Neutrophil (primary cell): ENCODE results near the gene TMEFF2.
"Not testable (repeated sequence)": the region's sequence is repeated elsewhere in the genome, so short reads cannot be mapped to it uniquely, and the experiment has no call there.

ENCODE experiments used
- H3K27ac ChIP-seq: fragments of 200-600 bp; sonication (generic); 2 replicates; pipeline ENCODE4 v1.5.1; 2016; ENCODE audit warnings: mild to moderate bottlenecking, moderate library complexity
- H3K27me3 ChIP-seq: fragments of 200-600 bp; sonication (generic); 2 replicates; pipeline ENCODE4 v1.6.0; 2016; ENCODE audit warnings: mild to moderate bottlenecking
- H3K36me3 ChIP-seq: fragments of 200-600 bp; sonication (generic); 2 replicates; pipeline ENCODE4 v1.5.1; 2017
- H3K4me1 ChIP-seq, 2 experiments: fragments of 200-600 bp in 1 of 2; sonication (generic) in 1 of 2; 1 replicate in 1 of 2; 2 replicates in 1 of 2; pipeline versions ENCODE4 v1.5.1 to v1.6.1; 2013 to 2016; ENCODE audit warnings: low read depth in 1 of 2, low read length in 1 of 2, mild to moderate bottlenecking in 1 of 2, moderate library complexity in 1 of 2; ENCODE audit not compliant: control insufficient read depth in 1 of 2, insufficient read depth in 1 of 2
- H3K4me3 ChIP-seq, 2 experiments: fragments of 200-600 bp in 1 of 2; sonication (generic) in 1 of 2; 1 replicate in 1 of 2; 2 replicates in 1 of 2; pipeline ENCODE4 v1.5.1; 2013 to 2016; ENCODE audit warnings: low read depth in 1 of 2, low read length in 1 of 2, mild to moderate bottlenecking in 1 of 2, moderate library complexity in 1 of 2
- H3K9me3 ChIP-seq: fragments of 200-600 bp; sonication (generic); 2 replicates; pipeline ENCODE4 v1.5.1; 2016
- TF ChIP-seq, protein P1 (sequence below): fragments of 200-600 bp; sonication (generic); IDR thresholded peaks from 2 replicates; pipeline ENCODE4 v1.5.1; 2016; ENCODE audit warnings: antibody characterized with exemption

The TMEFF2 gene

DNA sequence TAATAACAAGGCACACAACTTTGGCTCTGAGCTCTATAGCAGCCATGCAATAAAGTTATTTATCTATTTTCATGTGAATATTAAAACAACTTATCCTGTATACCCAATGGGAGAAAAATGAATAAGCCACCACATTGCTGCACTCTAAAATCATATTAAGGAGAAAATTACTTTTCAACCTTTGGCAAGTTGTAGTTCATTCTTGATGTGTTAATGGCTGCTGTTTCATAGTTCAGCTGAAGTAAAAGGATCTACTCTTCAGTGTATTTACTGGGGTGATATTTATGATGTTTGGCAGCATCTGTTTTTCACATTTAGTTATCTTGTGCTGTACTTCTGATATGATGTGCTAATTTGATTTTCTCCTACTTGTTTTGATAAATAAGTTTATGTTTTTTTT, 71.8 kb downstream of the TMEFF2 start:
- Histone ChIP-seq H3K36me3 (no peaks in the 10 kb centered on the region), H3K9me3 (no peaks in the 10 kb centered on the region), H3K27ac (no peak overlapping the region), H3K27me3 (no peaks in the 10 kb centered on the region), H3K4me1 (no peaks in the 10 kb centered on the region), H3K4me3 (no peak overlapping the region)
- TF ChIP-seq, protein P1, sequence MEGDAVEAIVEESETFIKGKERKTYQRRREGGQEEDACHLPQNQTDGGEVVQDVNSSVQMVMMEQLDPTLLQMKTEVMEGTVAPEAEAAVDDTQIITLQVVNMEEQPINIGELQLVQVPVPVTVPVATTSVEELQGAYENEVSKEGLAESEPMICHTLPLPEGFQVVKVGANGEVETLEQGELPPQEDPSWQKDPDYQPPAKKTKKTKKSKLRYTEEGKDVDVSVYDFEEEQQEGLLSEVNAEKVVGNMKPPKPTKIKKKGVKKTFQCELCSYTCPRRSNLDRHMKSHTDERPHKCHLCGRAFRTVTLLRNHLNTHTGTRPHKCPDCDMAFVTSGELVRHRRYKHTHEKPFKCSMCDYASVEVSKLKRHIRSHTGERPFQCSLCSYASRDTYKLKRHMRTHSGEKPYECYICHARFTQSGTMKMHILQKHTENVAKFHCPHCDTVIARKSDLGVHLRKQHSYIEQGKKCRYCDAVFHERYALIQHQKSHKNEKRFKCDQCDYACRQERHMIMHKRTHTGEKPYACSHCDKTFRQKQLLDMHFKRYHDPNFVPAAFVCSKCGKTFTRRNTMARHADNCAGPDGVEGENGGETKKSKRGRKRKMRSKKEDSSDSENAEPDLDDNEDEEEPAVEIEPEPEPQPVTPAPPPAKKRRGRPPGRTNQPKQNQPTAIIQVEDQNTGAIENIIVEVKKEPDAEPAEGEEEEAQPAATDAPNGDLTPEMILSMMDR, result no peak

GRCh38 chr2:192122141-192122540, 72.6 kb downstream of the TMEFF2 start:
- no peaks in the 10 kb centered on the region for H3K36me3 ChIP-seq
- H3K4me3 ChIP-seq, result no peak overlapping the region
- TF ChIP-seq, protein P1, result no peak
- H3K27me3 ChIP-seq, result no peaks in the 10 kb centered on the region
- H3K9me3 ChIP-seq, result no peaks in the 10 kb centered on the region
- H3K27ac ChIP-seq, result no peak overlapping the region
- no peaks in the 10 kb centered on the region for H3K4me1 ChIP-seq

- TF ChIP-seq, protein P1, result no peak
- H3K27me3 ChIP-seq, result no peaks in the 10 kb centered on the region
- H3K9me3 ChIP-seq, result no peaks in the 10 kb centered on the region
Measured at GRCh38 chr2:192119536-192119935, 75.2 kb downstream of the TMEFF2 start.

DNA sequence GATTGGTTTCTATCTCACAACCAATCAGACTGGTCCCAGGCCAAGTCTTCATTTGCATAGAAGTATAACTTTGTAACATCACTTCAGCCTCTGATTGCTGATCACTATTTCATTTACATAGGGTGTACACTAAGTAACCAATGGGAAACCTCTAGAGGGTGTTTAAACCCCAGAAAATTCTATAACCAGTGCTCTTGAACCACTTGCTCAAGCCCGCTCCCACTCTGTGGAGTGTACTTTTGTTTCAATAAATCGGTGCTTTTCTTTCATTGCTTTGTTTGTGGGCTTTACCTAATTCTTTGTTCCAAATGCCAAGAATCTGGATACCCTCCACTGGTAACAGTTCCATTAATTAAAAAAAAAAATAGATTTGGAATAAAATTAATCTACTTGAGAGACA, 77.0 kb downstream of the TMEFF2 start:
- TF ChIP-seq, protein P1, result no peak
- Histone ChIP-seq H3K27me3 (no peaks in the 10 kb centered on the region), H3K9me3 (no peaks in the 10 kb centered on the region), H3K27ac (no peak overlapping the region), H3K4me1 (no peaks in the 10 kb centered on the region), H3K36me3 (no peaks in the 10 kb centered on the region), H3K4me3 (no peak overlapping the region)

More at GRCh38 chr2:192119536-192119935, 75.2 kb downstream of the TMEFF2 start:
- Histone ChIP-seq H3K27ac (no peak overlapping the region), H3K36me3 (no peaks in the 10 kb centered on the region), H3K4me1 (no peaks in the 10 kb centered on the region), H3K4me3 (no peak overlapping the region)

- not testable (repeated sequence) for H3K27ac ChIP-seq, H3K4me1 ChIP-seq, H3K4me3 ChIP-seq, H3K9me3 ChIP-seq, H3K27me3 ChIP-seq, H3K36me3 ChIP-seq
Measured at GRCh38 chr2:192111536-192111935, 83.2 kb downstream of the TMEFF2 start.

DNA sequence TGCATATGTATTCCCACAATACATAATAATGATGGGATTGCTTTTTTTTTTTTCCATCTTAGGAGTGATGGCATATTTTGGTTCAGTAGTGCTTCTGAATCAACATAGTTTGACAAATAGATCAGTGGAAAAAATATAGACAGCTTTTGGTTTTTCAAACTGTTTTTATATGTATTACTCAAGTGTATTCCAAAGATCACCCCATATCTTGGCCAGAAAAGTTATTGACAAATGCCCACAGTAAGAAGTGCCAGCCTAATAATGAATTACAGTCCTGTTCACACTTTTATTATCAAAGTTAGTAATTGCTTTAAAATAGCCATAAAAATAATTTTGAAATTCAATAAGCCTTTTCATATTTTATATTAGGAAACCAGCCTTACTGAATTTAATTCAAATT, 95.0 kb downstream of the TMEFF2 start:
- no peaks in the 10 kb centered on the region for H3K9me3 ChIP-seq
- no peak overlapping the region for H3K4me3 ChIP-seq
- no peak overlapping the region for H3K27ac ChIP-seq
- TF ChIP-seq, protein P1, result no peak
- H3K27me3 ChIP-seq, result no peaks in the 10 kb centered on the region
- H3K4me1 ChIP-seq, result no peaks in the 10 kb centered on the region
- H3K36me3 ChIP-seq, result no peaks in the 10 kb centered on the region
